NCI-H187 (cell line): ENCODE measurements around the gene NPLOC4.

ENCODE experiments used
- DNase-seq, 2 experiments: peaks; one replicate each; lab custom pipeline; 2025; lab: John Stamatoyannopoulos, UW

NPLOC4 gene

DNA sequence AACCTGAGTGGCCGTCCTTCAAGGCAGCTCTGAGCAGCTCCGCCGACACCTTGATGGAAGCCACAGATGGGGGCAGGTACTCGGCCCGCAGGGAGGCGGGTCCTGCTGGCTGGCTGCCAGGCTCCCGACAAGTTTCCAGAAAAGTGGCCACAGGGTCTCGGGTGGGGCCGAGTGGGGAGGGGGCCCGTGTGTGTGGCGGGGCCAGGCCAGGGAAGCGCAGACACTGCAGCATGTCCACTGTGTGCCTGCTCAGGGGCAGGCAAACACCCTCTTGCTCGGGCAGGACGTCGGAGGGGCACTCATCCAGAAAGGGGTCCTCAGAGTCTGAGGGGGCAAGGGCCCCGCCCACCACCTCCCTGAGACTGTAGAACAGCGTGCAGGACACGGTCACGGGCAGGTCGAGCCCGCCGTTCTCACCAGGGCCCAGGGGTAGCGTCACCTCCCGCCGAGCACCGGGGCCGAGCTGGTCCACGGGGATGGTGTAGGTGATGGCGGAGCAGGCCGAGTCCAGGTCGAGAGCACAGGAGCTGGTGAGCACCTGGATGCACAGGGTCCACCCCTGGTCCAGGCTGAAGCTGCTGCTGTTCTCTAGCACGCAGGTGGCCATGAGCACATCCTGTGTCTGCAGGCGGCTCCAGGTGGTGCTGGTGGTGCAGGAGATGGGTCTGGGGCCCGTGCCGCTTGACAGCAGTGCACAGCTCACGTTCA, 89.9 kb downstream of the NPLOC4 start:
- no peak for DNase-seq

DNA sequence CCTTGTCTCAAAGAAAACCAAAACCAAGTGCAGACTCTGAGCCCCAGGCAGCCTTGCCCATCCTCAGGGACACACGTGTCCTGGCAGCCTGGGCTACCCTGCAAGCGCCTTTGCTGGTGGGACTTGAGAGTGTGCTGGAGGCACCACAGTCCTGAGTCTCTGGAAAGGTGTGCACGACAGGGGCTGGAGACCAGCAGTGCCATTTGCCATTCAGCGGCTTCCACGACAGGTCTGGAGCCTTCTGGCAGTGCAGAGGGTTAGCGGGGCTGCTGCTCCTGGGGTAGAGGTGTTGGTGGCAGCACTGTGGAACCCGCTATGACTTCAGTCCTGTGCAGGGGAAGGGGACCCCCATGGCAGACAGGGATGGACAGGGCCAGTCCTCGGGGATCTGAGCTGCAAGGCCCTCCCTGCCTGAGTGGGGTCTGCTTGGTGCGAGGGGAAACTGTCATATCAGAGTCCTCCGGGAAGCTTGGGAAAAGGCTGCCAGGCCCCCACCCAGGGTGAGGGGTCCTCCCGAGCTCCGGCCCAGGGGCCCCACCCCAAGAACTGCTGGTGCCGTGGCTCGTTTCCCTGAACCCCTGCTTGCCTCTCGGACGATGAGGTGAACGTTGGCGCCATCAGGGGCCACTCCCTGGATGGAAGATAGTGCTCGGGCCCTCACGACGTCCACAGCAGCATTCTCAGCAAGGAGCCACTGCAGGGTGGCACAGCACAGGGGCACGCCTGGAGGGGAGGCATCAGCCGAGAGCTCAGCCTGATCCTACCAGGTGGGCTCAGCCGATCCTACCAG, 91.6 kb downstream of the NPLOC4 start:
- DNase-seq: no peak

DNA sequence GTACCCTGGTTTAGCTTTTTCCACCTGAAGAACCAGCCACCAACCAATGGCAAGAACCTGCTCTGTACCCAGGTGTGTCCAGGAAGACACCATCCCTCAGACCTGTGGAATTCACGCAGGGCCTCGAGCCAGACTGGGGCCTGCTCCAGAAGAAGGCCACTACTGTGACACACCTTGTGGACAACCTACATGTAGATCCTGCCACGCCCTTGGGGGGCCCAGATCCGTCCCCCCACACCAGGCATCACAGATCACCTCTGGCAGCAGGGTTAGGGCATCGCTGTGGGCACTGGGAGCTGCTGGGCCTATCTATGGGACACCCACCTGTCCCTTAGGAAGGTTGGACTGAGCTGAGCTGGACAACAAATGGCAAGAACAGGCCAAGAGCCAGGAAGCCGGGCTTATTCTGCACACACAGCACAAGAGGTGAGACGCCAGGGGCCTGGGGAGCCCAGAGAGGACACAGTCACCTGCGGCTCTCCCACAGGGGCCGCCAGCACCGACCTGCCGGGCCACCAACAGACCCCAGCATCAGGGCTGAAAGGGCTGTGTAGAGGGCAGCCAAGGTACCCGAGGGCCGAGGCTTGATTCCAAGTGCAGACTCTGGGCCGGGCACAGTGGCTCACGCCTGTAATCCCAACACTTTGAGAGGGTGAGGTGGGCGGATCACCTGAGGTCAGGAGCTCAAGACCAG, 92.5 kb downstream of the NPLOC4 start:
- DNase-seq: no peak

DNA sequence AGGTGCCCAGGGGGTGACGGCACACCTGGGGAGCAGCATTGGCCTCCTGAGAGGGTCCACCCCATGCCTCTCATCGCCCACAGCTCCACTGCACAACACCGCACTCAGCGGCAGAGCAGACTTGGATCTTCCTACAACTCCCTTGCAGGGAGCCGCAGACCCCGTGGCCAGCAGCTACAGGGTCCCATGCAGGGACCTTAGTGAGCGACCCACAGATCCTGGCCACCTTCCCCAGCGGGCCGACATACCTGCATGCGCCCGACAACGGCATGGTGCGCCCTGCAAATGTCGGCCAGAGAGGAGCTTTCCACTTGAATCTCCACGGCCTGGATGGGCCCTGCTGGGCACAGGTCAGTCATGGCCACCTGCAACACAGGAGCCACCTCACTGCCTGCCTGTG, 93.2 kb downstream of the NPLOC4 start:
- no peak for DNase-seq

DNA sequence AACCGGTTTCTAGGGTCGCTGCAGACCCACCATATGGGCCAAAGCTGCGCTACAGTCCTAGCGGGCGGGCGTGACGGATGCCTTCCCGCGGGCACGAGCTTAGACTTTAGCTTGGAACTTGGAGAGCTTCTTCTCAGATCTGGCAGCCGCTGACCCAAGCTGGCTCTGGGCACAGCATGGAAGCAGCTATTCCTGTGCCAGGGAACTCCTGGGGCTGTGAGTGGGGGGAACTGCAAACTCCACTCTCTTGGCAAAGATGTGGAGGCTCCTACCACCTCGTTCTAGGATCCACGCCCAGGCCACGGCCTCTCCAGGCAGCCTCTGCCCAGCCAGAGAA, 93.6 kb downstream of the NPLOC4 start:
- no peak for DNase-seq

DNA sequence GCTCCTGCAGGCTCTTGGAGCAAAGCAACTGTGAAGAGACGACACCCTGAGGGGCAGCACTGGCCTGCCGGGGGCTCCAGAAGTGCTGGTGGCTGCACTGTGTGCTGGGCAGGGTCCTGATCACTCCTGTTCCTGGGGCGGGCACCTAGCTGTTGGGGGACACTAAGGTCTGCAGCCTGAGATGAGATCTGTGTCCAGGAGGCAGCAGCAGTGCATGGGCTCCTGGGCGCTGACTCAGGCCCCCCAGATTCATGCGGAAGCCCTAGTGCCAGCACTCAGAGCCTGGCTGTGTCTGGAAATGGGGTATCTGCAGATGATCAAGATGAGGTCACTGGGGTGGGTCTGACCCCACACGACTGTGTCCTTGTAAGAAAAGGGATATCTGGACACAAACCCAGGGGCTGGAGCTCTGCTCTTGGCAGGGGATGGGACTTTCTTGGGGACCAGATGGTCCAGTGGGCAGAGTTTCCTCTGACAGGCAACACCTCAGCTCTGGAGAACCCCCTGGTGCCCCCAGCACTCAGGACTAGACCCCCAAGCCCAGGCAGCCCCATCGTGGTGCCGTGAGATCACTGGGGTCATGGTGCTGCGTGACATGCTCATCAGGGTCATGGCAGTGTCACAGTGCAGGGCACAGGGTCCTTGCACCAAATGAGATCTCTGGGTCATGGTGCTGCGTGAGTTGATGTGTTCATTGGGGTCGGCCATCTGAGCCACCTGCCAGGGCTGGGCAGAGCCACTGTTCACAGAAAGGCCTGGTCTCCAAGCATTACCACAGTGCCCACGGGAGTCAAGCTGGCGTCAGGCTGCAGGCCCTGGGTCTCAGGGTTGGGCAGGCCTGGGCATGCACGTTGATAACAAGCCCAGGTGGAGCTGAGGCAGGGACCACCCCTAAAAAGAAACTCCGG, 94.2 kb downstream of the NPLOC4 start:
- DNase-seq: no peak

DNA sequence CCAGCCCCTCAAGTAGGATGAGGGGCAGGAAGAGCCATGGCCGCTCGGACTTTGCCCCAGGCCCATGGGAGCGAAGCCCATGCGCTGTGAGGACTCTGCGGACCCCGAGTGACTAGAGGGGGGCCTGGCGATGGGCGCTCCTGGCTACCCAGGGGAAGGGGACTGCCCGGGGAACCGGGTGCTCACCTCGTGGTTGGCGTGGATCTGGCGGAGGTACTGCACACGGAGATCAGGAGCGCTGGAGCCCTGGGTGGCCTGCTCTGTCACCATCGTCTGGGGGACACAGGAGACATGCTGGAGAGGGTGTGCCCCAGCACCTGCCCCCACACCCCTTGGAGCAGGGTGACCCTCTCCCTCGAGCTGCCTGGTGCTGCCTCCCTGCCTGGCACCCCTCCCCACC, 95.8 kb downstream of the NPLOC4 start:
- no peak for DNase-seq

DNA sequence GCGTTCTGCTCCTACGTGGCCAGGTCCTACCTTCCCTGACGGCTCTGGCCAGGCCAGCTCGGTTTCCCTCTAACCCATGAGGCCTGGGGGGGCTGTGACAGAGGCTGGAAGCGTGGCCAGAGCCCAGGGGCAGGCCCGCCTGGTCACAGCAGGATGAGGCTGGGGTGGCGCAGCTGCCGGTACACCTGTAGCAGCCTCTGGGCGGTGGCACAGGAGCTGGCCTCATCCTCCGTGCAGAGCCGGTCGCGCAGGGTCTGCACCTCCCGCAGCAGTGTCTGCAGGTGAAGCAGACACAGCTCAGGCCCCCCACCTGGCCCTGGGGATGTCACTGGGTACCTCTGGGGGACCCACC, 96.3 kb downstream of the NPLOC4 start:
- DNase-seq: no peak

DNA sequence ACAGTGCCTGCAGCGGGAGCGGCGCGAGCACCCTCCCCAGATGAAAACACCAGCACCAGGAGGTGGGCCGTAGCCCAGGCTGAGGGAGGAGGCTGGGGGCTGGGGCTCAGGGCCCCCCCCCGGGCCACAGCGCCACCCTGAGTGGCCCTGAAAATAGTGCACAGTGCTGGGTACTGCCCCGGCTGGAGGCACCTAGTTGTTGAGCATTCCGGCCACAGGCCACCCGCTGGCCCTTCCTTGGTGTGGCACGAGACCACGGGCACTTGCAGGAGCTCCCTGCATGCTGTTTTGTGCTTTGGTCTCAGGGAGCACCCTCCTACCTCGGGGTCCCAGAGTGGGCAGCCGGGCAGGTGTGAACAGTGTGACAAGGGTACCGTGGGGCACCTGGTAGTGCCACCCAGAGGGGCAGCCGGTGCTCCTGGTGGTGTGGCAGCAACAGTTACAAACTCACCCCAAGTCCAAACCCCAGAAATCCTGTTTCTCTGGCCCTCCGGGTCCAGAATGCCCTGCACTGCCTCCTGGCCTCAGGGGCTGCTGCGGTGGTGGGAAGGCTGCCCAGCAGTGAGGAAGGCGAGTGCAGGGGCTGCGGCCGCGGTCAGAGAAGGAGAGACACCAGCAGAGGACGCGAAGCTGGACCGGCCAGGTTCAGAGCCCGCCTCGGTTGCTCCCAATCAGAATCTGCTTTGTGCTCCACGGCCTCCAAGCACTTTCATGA, 96.8 kb downstream of the NPLOC4 start:
- DNase-seq: no peak

DNA sequence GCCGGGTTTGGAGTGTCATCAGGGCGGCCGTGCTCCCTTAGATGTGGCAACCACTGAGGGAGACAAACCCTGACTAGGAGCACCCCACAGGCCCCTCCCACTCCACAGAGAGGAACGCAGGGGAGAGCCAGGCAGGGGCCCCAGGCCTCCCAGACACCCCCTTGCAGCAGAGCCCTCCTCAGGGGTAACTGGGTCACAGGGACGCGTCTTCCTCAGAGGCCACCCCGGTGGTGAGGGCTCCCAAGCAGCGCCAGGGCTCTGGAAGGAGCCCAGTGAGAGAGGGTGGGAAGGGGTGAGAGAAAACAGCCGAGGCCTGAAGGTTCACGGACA, 97.4 kb downstream of the NPLOC4 start:
- no peak for DNase-seq

DNA sequence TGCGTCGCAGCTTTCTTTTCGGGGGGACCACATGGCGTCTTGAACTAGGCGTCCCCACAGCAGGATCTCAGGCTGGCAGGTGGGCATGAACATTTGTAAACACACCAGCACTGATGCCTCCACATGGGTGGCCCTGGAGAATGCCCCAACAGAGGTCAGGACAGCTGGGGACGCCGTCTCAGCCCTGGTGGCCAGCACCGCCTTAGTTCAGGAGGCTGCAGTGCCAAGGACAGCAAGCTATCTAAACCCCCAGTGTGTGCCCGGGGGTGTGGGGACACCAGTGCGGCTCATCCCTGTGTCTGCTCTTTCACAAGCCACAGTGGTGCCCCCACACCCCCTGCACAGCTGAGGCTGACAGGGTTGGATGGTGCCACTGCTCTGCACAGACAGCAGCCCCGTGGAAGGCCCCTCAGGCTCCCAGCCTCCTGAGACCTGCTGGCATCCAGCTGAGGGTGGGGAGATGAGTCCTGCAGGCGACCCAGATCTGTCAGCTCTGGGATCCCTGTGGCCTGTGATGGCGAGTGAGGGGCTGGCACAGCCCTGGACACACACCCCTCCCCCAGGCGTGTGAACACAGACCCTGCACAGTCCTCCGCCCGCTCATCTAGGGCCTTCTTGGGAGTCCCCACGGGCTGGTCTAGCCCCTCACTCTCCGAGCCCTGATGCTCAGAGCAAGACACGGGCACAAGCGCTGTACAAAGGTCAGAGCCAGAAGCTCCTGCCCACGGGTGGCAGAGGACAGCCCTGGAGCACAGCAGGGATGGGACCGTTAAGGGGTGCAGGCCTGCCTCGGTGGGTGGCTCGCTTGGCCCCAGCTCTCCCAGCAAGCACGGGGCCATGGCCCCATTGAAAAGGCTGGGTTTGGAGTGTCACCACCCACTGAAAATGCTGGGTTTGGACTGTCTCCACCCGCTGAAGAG, 98.0 kb downstream of the NPLOC4 start:
- DNase-seq: no peak

DNA sequence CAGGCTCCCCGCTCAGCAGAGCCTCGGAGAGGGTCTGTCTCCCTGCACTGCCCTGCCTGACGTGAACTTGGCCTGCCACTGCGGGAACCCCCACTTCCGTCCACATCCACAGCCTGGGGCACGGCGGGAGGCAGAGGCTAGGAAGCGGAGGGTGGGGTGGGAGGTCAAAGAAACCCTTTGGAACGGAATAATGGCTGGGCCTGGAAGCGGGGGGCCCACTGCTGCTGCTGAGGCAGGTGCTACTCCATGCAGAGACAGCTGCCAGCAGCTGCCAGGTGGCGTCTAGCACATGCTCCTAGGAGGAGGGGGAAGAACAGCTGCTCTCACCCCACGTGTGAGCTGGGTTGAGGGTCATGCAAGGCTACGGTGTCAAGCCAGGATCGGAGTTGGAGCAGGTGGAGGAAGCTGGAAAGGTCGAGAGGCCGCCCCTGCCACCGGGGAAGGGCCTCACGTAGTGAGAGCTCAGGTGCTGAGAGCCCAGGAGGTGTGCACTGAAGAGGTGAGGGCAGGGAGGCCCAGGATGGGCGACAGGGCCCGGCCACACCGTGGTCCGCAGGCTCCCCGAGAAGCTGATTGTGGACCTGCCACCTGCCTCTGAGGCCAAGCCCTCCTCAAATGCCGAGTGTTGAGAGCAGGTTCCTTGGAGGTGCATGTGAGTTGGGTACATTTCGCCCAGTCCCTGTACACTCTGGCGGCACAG, 98.9 kb downstream of the NPLOC4 start:
- peak; percentile 66 to 71 for DNase-seq

DNA sequence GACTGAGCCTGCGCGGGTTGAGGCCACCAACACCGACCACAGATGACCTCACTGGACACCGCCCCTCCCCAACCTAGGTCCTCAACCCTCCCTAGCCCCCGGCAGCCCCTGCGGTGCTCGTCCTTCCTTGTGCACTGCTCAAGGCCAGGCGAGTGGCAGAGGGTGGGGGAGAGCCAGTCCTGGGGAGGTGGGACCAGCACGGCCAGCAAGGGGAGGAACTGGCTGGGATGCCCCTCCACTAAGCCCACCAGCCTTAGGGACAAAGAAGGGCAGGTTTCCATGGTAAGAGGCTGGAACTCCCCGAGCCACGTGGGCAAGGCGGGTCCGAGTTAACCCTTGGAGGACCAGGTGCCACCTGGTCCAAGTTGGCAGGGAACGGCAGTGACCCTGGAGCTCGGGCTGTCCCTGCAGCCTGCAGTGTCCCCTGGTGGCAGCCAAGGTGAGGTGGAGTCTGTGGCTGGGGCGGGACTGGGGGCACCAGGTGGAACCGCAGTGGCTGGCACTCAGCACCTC, 99.5 kb downstream of the NPLOC4 start:
- peak; percentile 40 to 71 for DNase-seq

DNA sequence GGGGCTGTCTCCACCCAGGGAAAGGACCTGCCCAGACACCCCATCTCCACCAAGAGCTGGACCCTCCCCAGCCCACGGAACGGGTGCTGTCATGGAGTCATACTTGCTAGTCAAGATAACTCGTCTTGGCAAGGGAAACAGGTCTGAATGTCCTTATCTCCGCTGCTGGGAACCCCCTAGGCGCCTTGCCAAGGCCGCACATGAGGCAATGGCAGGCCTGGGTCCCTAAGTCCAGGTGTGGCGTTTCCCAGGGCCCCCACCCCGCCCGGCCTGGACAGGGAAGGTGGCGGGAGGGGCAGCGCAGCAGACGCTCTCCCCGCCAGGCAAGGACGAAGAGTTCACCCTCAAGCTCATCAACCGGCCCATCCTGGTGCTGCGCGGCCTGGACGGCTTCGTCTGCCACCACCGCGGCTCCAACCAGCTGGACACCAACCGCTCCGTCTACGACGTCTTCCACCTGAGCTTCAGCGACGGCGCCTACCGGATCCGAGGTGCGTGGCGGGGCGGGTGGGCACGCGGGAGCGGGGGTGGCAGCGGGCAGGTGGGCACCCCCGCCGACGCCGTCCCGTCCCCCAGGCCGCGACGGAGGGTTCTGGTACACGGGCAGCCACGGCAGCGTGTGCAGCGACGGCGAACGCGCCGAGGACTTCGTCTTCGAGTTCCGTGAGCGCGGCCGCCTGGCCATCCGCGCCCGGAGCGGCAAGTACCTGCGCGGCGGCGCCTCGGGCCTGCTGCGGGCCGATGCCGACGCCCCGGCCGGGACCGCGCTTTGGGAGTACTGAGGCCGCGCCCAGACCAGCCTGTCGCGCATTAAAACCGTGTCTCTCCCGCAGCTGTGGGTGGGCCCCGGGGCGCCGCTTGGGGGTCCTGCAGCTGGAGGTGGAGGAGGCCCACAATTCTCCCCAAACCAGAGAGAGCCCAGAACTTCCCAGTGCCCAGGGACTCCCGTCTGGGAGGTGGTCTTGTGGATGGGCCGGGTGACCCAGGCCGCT, 100.3 kb downstream of the NPLOC4 start:
- no peak for DNase-seq

DNA sequence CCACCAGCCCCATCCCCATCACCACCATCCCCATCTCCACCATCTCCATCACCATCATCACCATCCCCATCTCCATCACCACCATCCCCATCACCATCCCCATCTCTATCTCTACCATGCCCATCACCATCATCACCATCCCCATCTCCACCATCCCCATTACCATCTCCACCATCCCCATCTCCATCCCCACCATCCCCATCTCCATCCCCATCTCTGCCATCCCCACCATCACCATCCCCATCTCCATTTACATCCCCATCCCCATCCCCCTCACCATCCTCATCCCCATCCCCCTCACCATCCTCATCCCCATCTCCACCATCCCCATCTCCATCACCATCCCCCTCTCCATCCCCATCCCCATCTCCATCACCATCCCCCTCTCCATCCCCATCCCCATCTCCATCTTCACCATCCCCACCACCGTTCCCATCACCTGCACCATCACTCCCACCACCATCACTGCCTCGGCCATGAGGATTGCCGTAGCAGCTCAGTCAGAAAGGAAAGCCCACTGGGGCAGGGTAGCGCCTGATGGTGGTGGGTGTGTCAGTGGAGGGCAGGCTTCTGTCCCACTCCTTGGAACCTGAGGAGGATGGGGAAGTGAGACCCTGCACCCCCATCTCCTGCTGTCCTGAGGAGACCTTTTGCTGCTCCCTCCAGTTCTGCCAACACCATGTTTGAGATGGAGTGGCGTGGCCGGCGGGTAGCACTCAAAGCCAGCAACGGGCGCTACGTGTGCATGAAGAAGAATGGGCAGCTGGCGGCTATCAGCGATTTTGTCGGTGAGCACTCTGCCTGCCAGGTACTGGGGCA, 101.2 kb downstream of the NPLOC4 start:
- no peak for DNase-seq

DNA sequence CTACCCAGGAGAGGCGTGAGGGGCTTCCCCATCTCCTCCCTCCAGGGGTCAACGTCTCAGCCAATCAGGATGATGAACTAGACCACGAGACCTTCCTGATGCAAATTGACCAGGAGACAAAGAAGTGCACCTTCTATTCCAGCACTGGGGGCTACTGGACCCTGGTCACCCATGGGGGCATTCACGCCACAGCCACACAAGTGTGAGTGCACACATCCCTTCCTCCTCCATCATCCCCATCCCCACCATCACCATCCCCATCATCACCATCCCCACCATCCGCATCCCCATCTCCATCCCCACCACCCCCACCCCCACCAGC, 101.9 kb downstream of the NPLOC4 start:
- no peak for DNase-seq

DNA sequence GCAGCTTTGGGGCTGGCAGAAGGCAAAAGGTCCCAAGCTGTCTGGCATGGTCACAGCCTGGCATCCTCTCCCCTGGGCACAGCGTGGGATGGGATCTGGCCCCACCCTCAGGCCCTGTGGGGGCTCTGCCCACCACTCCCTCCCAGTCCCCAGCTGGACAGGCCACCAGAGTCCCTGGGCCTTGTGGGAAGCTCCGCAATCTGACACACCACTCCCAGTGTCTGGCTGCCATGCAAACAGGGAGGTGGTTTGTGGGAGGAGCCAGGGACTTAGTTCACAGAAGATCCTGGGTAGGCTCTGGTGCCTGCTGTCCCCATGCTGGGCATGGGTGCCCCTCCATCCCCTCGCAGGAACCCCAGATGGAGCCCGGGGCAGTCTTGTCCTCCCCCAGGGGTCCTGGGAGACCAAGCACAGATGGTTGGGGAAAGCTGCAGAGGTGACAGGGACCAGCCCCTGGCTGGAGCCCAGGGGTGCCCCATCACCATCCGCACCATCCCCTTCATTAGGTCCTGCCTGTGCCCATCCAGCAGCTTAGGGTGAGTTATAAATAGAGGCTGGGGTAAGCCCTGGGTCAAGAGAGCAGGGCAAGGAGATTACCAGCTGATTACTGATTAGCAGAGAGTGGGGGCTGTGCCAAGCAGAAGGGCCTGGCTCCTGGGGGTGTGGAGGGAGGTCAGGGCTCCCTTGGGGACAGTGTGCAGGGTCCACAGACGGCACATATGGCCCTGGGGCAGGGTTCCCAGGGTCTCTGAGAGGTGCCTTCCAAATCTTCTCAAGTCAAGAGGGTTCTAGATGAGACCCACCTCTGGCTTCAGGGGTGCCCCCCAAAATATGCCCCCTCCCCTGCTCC, 102.5 kb downstream of the NPLOC4 start:
- DNase-seq: no peak
